SK-N-SH treated with all-trans-retinoic acid at 6 μM for 48 hours (cell line): ENCODE measurements around the gene CFAP57.

Experiments
- ATAC-seq: fragments of 200-7000 bp; cut with Tn5 transposase; 3 replicates; pipeline ENCODE4 v1.9.1; 2020; ENCODE audit warnings: mild to moderate bottlenecking, moderate library complexity
- BACH2 ChIP-seq: fragments of 250-450 bp; sonication (Bioruptor Pico); IDR thresholded peaks from 2 replicates; pipeline ENCODE4 v1.9.0; 2021; ENCODE audit warnings: mild to moderate bottlenecking, borderline replicate concordance
- CREB5 ChIP-seq: fragments of 250-450 bp; sonication (Bioruptor Pico); IDR thresholded peaks from 2 replicates; pipeline ENCODE4 v1.5.1; 2020; ENCODE audit warnings: low read depth, mild to moderate bottlenecking, moderate library complexity
- CSRNP3 ChIP-seq: fragments of 250-450 bp; sonication (Bioruptor Pico); IDR thresholded peaks from 2 replicates; pipeline ENCODE4 v1.5.1; 2021; ENCODE audit warnings: mild to moderate bottlenecking, moderate library complexity
- ESRRG ChIP-seq: fragments of 250-450 bp; sonication (Bioruptor Pico); IDR thresholded peaks from 2 replicates; pipeline ENCODE4 v1.6.1; 2021; ENCODE audit warnings: mild to moderate bottlenecking
- GLIS3 ChIP-seq: fragments of 250-450 bp; sonication (Bioruptor Pico); IDR thresholded peaks from 2 replicates; pipeline ENCODE4 v1.5.0; 2020; ENCODE audit warnings: mild to moderate bottlenecking, moderate library complexity
- ISL1 ChIP-seq: fragments of 250-450 bp; sonication (Bioruptor Pico); IDR thresholded peaks from 2 replicates; pipeline ENCODE4 v2.1.2; 2022; ENCODE audit warnings: mild to moderate bottlenecking, moderate library complexity
- PATZ1 ChIP-seq: fragments of 250-450 bp; sonication (Bioruptor Pico); IDR thresholded peaks from 2 replicates; pipeline ENCODE4 v1.8.0; 2020; ENCODE audit warnings: mild to moderate bottlenecking, moderate library complexity, borderline replicate concordance
- POU6F1 ChIP-seq: fragments of 250-450 bp; sonication (Bioruptor Pico); IDR thresholded peaks from 2 replicates; pipeline ENCODE4 v1.8.0; 2021; ENCODE audit warnings: low read depth, mild to moderate bottlenecking, moderate library complexity, borderline replicate concordance
- SNAI2 ChIP-seq: fragments of 250-450 bp; sonication (Bioruptor Pico); IDR thresholded peaks from 2 replicates; pipeline ENCODE4 v1.5.0; 2020; ENCODE audit warnings: mild to moderate bottlenecking, moderate library complexity
- TCF4 ChIP-seq: fragments of 250-450 bp; sonication (Bioruptor Pico); IDR thresholded peaks from 2 replicates; pipeline ENCODE4 v1.8.0; 2021; ENCODE audit warnings: mild to moderate bottlenecking, moderate library complexity, borderline replicate concordance
- TOX ChIP-seq: fragments of 250-450 bp; sonication (Bioruptor Pico); IDR thresholded peaks from 2 replicates; pipeline ENCODE4 v1.8.0; 2021; ENCODE audit warnings: mild to moderate bottlenecking, moderate library complexity, borderline replicate concordance
- TSHZ2 ChIP-seq: fragments of 250-450 bp; sonication (Bioruptor Pico); IDR thresholded peaks from 2 replicates; pipeline ENCODE4 v1.5.0; 2020; ENCODE audit warnings: mild to moderate bottlenecking, moderate library complexity
- ZC3H10 ChIP-seq: fragments of 250-450 bp; sonication (Bioruptor Pico); IDR thresholded peaks from 2 replicates; pipeline ENCODE4 v1.5.1; 2021; ENCODE audit warnings: mild to moderate bottlenecking, moderate library complexity
- ZFP30 ChIP-seq: fragments of 450-650 bp; formaldehyde crosslinking; IDR thresholded peaks from 2 replicates; pipeline ENCODE4 v1.5.0; 2022; ENCODE audit warnings: mild to moderate bottlenecking, moderate library complexity
- ZNF70 ChIP-seq: fragments of 450-650 bp; formaldehyde crosslinking; IDR thresholded peaks from 2 replicates; pipeline ENCODE4 v1.5.0; 2020; ENCODE audit warnings: mild to moderate bottlenecking, moderate library complexity
- ZNF8 ChIP-seq: fragments of 450-650 bp; formaldehyde crosslinking; IDR thresholded peaks from 2 replicates; pipeline ENCODE4 v1.5.0; 2020; ENCODE audit warnings: mild to moderate bottlenecking, moderate library complexity

CFAP57 gene

GRCh38 chr1:43188106-43188505 lies 16.0 kb downstream of the CFAP57 start (continued):
- no peak for TF ChIP-seq POU6F1 (CRISPR knock-in tag)
- TF ChIP-seq ZFP30, result no peak
- no peak for TF ChIP-seq BACH2
- no peak for TF ChIP-seq TCF4 (CRISPR knock-in tag)
- no peak for TF ChIP-seq GLIS3 (CRISPR knock-in tag)
- no peak for TF ChIP-seq CSRNP3 (CRISPR knock-in tag)
- TF ChIP-seq ESRRG (CRISPR knock-in tag), result no peak

- no peak for ATAC-seq
Observed at GRCh38 chr1:43194509-43194908, 22.4 kb downstream of the CFAP57 start.

More at GRCh38 chr1:43194509-43194908, 22.4 kb downstream of the CFAP57 start:
- TF ChIP-seq ZFP30, result no peak
- no peak for TF ChIP-seq CSRNP3 (CRISPR knock-in tag)
- TF ChIP-seq TOX, result no peak
- no peak for TF ChIP-seq ZNF8
- TF ChIP-seq PATZ1, result no peak
- TF ChIP-seq BACH2, result no peak
- no peak for TF ChIP-seq SNAI2 (CRISPR knock-in tag)
- TF ChIP-seq ISL1 (CRISPR knock-in tag), result no peak
- TF ChIP-seq CREB5, result no peak
- no peak for TF ChIP-seq TSHZ2 (CRISPR knock-in tag)
- no peak for TF ChIP-seq ZC3H10 (CRISPR knock-in tag)
- no peak for TF ChIP-seq ZNF70 (CRISPR knock-in tag)
- TF ChIP-seq TCF4 (CRISPR knock-in tag), result no peak
- no peak for TF ChIP-seq ESRRG (CRISPR knock-in tag)
- TF ChIP-seq, all 23 proteins: peak for 0
